ENCODE results near the gene TXNL4A. TPM values are rescaled to one million over a fixed set of nuclear protein-coding genes. Genes with fewer than 3 reads are reported as not detected.

Gene TXNL4A
- total RNA-seq, 1 experiment from 2014 or later, result 56.1 TPM

Other genes with a start within 250 kb of the TXNL4A start
- gene KCNG2, start 190.6 kb downstream of the TXNL4A start, total RNA-seq (2014; rRNA removed), result 0.06 and 0.13 TPM in 2 replicates
- 45.2 and 53.3 TPM in 2 replicates for gene SLC66A2, start 36.9 kb downstream of the TXNL4A start, total RNA-seq (2014; rRNA removed)
- not detected in 2 replicates for gene HSBP1L1, start 23.9 kb downstream of the TXNL4A start, total RNA-seq (2014; rRNA removed)
- gene RBFA, start 45.9 kb upstream of the TXNL4A start, total RNA-seq (2014; rRNA removed), result 36.7 and 59.8 TPM in 2 replicates
- 13.3 and 15.6 TPM in 2 replicates for gene ADNP2, start 120.7 kb upstream of the TXNL4A start, total RNA-seq (2014; rRNA removed)